Transverse colon (tissue), 4 donors: ENCODE data around the gene RIMBP3C.
"Not testable (repeated sequence)": the region's sequence is repeated elsewhere in the genome, so short reads cannot be mapped to it uniquely, and the experiment has no call there.

Source experiments
- CTCF ChIP-seq, 5 experiments: fragments of 200-600 bp in 3 of 5; fragments of 450-650 bp in 2 of 5; sonication (generic) in 3 of 5; IDR thresholded peaks; 1 replicate in 2 of 5; 2 replicates in 3 of 5; pipeline ENCODE4 v1.5.1; 2016 to 2017; ENCODE audit warnings: antibody characterized with exemption in 5 of 5, inconsistent platforms in 3 of 5, mild to moderate bottlenecking in 2 of 5, moderate library complexity in 1 of 5
- EP300 ChIP-seq: sonication (generic); formaldehyde crosslinking; IDR thresholded peaks from one replicate; pipeline ENCODE4 v1.6.1; 2017; ENCODE audit warnings: antibody characterized with exemption, low read depth
- POLR2A ChIP-seq: fragments of 450-650 bp; IDR thresholded peaks from one replicate; pipeline ENCODE4 v1.6.1; 2016; ENCODE audit warnings: antibody characterized with exemption, mild to moderate bottlenecking, moderate library complexity
- POLR2AphosphoS5 ChIP-seq, 3 donors: sonication (generic); formaldehyde crosslinking; IDR thresholded peaks; one replicate each; pipeline ENCODE4 v1.6.1; 2016; ENCODE audit warnings: antibody characterized with exemption in 3 of 3

GRCh38 chr22:21532863-21533648, 18.2 kb downstream of the RIMBP3C start:
- not testable (repeated sequence) for TF ChIP-seq POLR2AphosphoS5 (IDR thresholded peaks at IDR 0.05); CTCF (IDR thresholded peaks at IDR 0.05); POLR2A; EP300
